MM.1S (cell line): Measurements from ENCODE around the gene DCDC1.
A peak's percentile ranks its signal among the peaks of the same experiment; 100 is the strongest.

ENCODE experiments used
- DNase-seq: peaks from one replicate; pipeline ENCODE4 v3.0.0-alpha.2; 2015
- H2AFZ ChIP-seq: fragments of 300-600 bp; sonication (generic); 2 replicates; pipeline ENCODE4 v1.6.0; 2016; ENCODE audit warnings: antibody characterized with exemption, low read length
- H3F3A ChIP-seq: fragments of 300-600 bp; sonication (generic); 2 replicates; pipeline ENCODE4 v1.6.1; 2016; ENCODE audit warnings: mild to moderate bottlenecking, antibody characterized with exemption, low read length, moderate library complexity, mixed read lengths; ENCODE audit not compliant: insufficient read depth
- H3K27ac ChIP-seq: fragments of 300-600 bp; sonication (generic); 2 replicates; pipeline ENCODE4 v1.5.1; 2016; ENCODE audit warnings: mild to moderate bottlenecking, low read length
- H3K27me3 ChIP-seq: fragments of 300-600 bp; sonication (generic); replicated peaks from 2 replicates; pipeline ENCODE4 v1.6.0; 2016; ENCODE audit warnings: low read length; ENCODE audit not compliant: insufficient read depth
- H3K36me3 ChIP-seq: fragments of 300-600 bp; sonication (generic); replicated peaks from 2 replicates; pipeline ENCODE4 v1.6.1; 2016; ENCODE audit warnings: mild to moderate bottlenecking, low read length, mixed read lengths; ENCODE audit not compliant: insufficient read depth
- H3K4me1 ChIP-seq: fragments of 300-600 bp; sonication (generic); 2 replicates; pipeline ENCODE4 v1.6.1; 2016; ENCODE audit warnings: low read length, mixed read lengths
- H3K4me2 ChIP-seq: fragments of 300-600 bp; sonication (generic); 2 replicates; pipeline ENCODE4 v1.6.0; 2016; ENCODE audit warnings: low read depth, low read length
- H3K4me3 ChIP-seq: fragments of 300-600 bp; sonication (generic); 2 replicates; pipeline ENCODE4 v1.5.1; 2016; ENCODE audit warnings: low read length, mixed read lengths
- H3K79me2 ChIP-seq: fragments of 300-600 bp; sonication (generic); 2 replicates; pipeline ENCODE4 v1.6.1; 2016; ENCODE audit warnings: mixed run types, low read length, mixed read lengths
- H3K9ac ChIP-seq: fragments of 300-600 bp; sonication (generic); 2 replicates; pipeline ENCODE4 v1.6.1; 2016; ENCODE audit warnings: low read length, mixed read lengths
- H3K9me2 ChIP-seq: fragments of 300-600 bp; sonication (generic); replicated peaks from 2 replicates; pipeline ENCODE4 v1.6.1; 2016; ENCODE audit warnings: mild to moderate bottlenecking, low read length, mixed read lengths; ENCODE audit not compliant: insufficient read depth
- H3K9me3 ChIP-seq: fragments of 300-600 bp; sonication (generic); replicated peaks from 2 replicates; pipeline ENCODE4 v1.6.1; 2016; ENCODE audit warnings: mild to moderate bottlenecking, low read length, mixed read lengths; ENCODE audit not compliant: insufficient read depth
- H4K20me1 ChIP-seq: fragments of 300-600 bp; sonication (generic); 2 replicates; pipeline ENCODE4 v1.6.1; 2016; ENCODE audit warnings: mild to moderate bottlenecking, low read length, moderate library complexity, mixed read lengths; ENCODE audit not compliant: insufficient read depth
- EZH2 ChIP-seq: fragments of 300-600 bp; sonication (generic); optimal IDR thresholded peaks from 2 replicates; pipeline ENCODE3; 2017; ENCODE audit warnings: low read depth, mild to moderate bottlenecking, antibody characterized with exemption, low read length, mixed read lengths
- EZH2phosphoT487 ChIP-seq: fragments of 300-600 bp; sonication (generic); IDR thresholded peaks from 2 replicates; pipeline ENCODE4 v1.6.1; 2018; ENCODE audit warnings: antibody characterized with exemption, low read length
- TF ChIP-seq, protein P1 (sequence below): fragments of 300-600 bp; sonication (generic); IDR thresholded peaks from 2 replicates; pipeline ENCODE4 v1.5.1; 2016; ENCODE audit warnings: antibody characterized with exemption, low read length, mixed read lengths

DCDC1 gene

GRCh38 chr11:31106968-31107576, 262.5 kb downstream of the DCDC1 start:
- Histone ChIP-seq H3K9me2 (no peaks in the 10 kb centered on the region), H3K36me3 (no peaks in the 10 kb centered on the region), H3K27me3 (no peaks in the 10 kb centered on the region), H3K4me2 (no peak overlapping the region), H3K9ac (no peak overlapping the region), H3K4me3 (no peak overlapping the region), H3K9me3 (no peaks in the 10 kb centered on the region), H2AFZ (no peak overlapping the region), H4K20me1 (no peaks in the 10 kb centered on the region), H3F3A (no peaks in the 10 kb centered on the region), H3K79me2 (no peaks in the 10 kb centered on the region), H3K27ac (no peak overlapping the region), H3K4me1 (no peaks in the 10 kb centered on the region)
- no peak for TF ChIP-seq EZH2phosphoT487
- TF ChIP-seq, protein P1, sequence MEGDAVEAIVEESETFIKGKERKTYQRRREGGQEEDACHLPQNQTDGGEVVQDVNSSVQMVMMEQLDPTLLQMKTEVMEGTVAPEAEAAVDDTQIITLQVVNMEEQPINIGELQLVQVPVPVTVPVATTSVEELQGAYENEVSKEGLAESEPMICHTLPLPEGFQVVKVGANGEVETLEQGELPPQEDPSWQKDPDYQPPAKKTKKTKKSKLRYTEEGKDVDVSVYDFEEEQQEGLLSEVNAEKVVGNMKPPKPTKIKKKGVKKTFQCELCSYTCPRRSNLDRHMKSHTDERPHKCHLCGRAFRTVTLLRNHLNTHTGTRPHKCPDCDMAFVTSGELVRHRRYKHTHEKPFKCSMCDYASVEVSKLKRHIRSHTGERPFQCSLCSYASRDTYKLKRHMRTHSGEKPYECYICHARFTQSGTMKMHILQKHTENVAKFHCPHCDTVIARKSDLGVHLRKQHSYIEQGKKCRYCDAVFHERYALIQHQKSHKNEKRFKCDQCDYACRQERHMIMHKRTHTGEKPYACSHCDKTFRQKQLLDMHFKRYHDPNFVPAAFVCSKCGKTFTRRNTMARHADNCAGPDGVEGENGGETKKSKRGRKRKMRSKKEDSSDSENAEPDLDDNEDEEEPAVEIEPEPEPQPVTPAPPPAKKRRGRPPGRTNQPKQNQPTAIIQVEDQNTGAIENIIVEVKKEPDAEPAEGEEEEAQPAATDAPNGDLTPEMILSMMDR, result peak; percentile 83
- DNase-seq, result peak; percentile 69

GRCh38 chr11:31106326-31106725, 263.2 kb downstream of the DCDC1 start:
- Histone ChIP-seq H3K4me1 (no peaks in the 10 kb centered on the region), H3F3A (no peaks in the 10 kb centered on the region), H3K4me3 (no peak overlapping the region), H3K27me3 (no peaks in the 10 kb centered on the region), H3K9me3 (no peaks in the 10 kb centered on the region), H4K20me1 (no peaks in the 10 kb centered on the region), H2AFZ (no peak overlapping the region), H3K27ac (no peak overlapping the region), H3K36me3 (no peaks in the 10 kb centered on the region), H3K4me2 (no peak overlapping the region), H3K9ac (no peak overlapping the region), H3K9me2 (no peaks in the 10 kb centered on the region), H3K79me2 (no peaks in the 10 kb centered on the region)
- DNase-seq, result no peak
- no peak for TF ChIP-seq EZH2phosphoT487
- TF ChIP-seq, protein P1, result no peak
- no peak for TF ChIP-seq EZH2

DNA sequence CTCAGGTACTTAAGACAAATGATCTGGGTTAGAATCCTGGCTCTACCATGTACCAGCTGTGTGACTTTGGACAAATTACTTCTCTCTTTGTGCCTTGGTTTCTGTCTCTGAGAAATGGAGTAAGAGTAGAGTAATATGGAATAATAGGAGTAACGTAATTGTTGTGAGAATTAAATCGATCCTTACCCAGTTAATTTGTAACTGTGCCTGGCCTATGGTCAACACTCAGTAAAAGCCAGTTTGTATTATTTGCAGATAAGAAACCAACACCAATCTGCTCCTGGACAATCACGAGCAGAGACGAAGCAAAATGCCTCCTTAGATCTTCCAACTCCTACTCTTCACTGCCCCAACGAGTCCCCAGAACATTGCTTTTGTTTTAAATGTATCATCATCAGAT, 266.7 kb downstream of the DCDC1 start:
- no peaks in the 10 kb centered on the region for H3K79me2 ChIP-seq
- no peaks in the 10 kb centered on the region for H3K9me3 ChIP-seq
- no peak overlapping the region for H3K4me2 ChIP-seq
- H2AFZ ChIP-seq, result no peak overlapping the region
- H3K9me2 ChIP-seq, result no peaks in the 10 kb centered on the region
- H3K4me3 ChIP-seq, result no peak overlapping the region
- H3K4me1 ChIP-seq, result no peaks in the 10 kb centered on the region
- DNase-seq, result no peak
- H4K20me1 ChIP-seq, result no peaks in the 10 kb centered on the region
- TF ChIP-seq EZH2 (no peak), EZH2phosphoT487 (no peak)
- TF ChIP-seq, protein P1, result no peak
- no peaks in the 10 kb centered on the region for H3K36me3 ChIP-seq
- no peak overlapping the region for H3K9ac ChIP-seq
- H3F3A ChIP-seq, result no peaks in the 10 kb centered on the region
- H3K27me3 ChIP-seq, result no peaks in the 10 kb centered on the region
- no peak overlapping the region for H3K27ac ChIP-seq
